ENCODE measurements around the gene FCHSD2. TPM values are rescaled to one million over a fixed set of nuclear protein-coding genes. Genes with fewer than 3 reads are reported as not detected.

Gene FCHSD2
- total and polyA plus RNA-seq, 4 donors = 7.6 to 18.7 (median 9.9) TPM

DNA sequence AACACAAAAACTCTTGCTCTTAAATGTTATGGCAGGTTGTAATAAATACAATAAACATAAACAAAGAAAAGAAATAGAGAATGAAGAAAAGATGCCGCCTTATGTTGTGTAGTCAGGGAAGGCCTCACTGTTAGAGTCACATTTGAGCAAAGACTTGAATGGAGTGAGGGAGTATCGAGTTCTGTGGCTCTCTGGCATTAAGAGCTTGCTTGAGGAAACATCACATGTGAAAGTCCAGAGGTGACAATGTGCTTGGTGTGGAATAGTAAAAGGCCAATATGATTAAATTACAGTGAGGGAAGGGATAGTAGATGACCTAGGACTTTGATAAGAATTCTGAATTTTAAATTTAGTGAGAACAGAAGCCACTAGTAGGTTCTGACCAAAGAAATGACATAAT, 188.5 kb downstream of the FCHSD2 start (continued):
- TF ChIP-seq, protein P1, sequence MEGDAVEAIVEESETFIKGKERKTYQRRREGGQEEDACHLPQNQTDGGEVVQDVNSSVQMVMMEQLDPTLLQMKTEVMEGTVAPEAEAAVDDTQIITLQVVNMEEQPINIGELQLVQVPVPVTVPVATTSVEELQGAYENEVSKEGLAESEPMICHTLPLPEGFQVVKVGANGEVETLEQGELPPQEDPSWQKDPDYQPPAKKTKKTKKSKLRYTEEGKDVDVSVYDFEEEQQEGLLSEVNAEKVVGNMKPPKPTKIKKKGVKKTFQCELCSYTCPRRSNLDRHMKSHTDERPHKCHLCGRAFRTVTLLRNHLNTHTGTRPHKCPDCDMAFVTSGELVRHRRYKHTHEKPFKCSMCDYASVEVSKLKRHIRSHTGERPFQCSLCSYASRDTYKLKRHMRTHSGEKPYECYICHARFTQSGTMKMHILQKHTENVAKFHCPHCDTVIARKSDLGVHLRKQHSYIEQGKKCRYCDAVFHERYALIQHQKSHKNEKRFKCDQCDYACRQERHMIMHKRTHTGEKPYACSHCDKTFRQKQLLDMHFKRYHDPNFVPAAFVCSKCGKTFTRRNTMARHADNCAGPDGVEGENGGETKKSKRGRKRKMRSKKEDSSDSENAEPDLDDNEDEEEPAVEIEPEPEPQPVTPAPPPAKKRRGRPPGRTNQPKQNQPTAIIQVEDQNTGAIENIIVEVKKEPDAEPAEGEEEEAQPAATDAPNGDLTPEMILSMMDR (IDR thresholded peaks at IDR 0.05; ENCODE audit: low read depth, low read length, missing input control) = no peak
- no peak for TF ChIP-seq HNF4A (conservative IDR thresholded peaks at IDR 0.05)
- TF ChIP-seq, protein P2, sequence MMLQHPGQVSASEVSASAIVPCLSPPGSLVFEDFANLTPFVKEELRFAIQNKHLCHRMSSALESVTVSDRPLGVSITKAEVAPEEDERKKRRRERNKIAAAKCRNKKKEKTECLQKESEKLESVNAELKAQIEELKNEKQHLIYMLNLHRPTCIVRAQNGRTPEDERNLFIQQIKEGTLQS (IDR thresholded peaks at IDR 0.05) = no peak

DNA sequence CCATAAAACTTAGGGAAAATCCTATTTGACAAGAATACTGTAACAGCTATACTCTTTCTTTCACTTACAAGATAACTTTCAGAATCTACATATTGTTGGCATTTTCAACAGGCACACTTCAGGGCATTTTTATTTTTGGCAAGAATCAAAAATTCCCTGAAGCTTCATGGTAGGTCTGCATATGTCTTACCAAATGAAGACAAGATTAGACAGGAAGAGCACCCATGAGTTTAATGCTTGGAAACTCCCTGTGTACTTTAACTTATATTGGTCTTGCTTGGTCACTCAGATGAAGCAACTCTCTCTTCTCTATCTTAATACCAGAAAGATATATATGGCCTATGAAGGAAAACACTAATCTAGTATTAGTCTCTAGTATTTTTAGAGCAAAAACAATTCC, 190.2 kb downstream of the FCHSD2 start:
- Histone ChIP-seq H3K9ac (ENCODE audit: low read depth in 1 of 2, low read length in 2 of 2) (no peak overlapping the region), H3K4me3 (ENCODE audit: low read depth in 1 of 3, low read length in 3 of 3) (no peak overlapping the region), H3K36me3 (ENCODE audit: control insufficient read depth in 4 of 4, insufficient read depth in 3 of 4, low read depth in 1 of 4, low read length in 3 of 4) (no peaks in the 10 kb centered on the region), H3K27me3 (ENCODE audit: control insufficient read depth in 4 of 4, insufficient read depth in 4 of 4, low read length in 3 of 4) (no peaks in the 10 kb centered on the region), H3K4me1 (ENCODE audit: control insufficient read depth in 4 of 4, insufficient read depth in 4 of 4, low read length in 3 of 4) (peaks cover 0 to 13% (median 4%) of the 10 kb centered on the region in 4 donors), H3K9me3 (ENCODE audit: control insufficient read depth in 4 of 4, low read length in 3 of 4) (no peaks in the 10 kb centered on the region), H3K27ac (ENCODE audit: low read depth in 1 of 2, low read length in 2 of 2) (peak overlapping the region in 1 of 2 donors; percentile 52)
- no peak for DNase-seq (ENCODE audit: low spot score)
- TF ChIP-seq RXRA (IDR thresholded peaks at IDR 0.05) (no peak), YY1 (IDR thresholded peaks at IDR 0.05) (no peak), TAF1 (conservative IDR thresholded peaks at IDR 0.05) (no peak), HNF4A (conservative IDR thresholded peaks at IDR 0.05) (no peak), RAD21 (IDR thresholded peaks at IDR 0.05) (no peak), GABPA (IDR thresholded peaks at IDR 0.05 in 1 of 2, conservative IDR thresholded peaks at IDR 0.05 in 1 of 2) (no peak), HNF4G (IDR thresholded peaks at IDR 0.05) (no peak), FOXA1 (IDR thresholded peaks at IDR 0.05) (no peak), NR2F2 (IDR thresholded peaks at IDR 0.05) (no peak), EGR1 (IDR thresholded peaks at IDR 0.05; ENCODE audit: low read depth in 2 of 2) (no peak), FOXA2 (IDR thresholded peaks at IDR 0.05) (no peak), SP1 (IDR thresholded peaks at IDR 0.05) (no peak), JUND (IDR thresholded peaks at IDR 0.05) (no peak)
- TF ChIP-seq, protein P2 (IDR thresholded peaks at IDR 0.05) = no peak
- TF ChIP-seq, protein P3, sequence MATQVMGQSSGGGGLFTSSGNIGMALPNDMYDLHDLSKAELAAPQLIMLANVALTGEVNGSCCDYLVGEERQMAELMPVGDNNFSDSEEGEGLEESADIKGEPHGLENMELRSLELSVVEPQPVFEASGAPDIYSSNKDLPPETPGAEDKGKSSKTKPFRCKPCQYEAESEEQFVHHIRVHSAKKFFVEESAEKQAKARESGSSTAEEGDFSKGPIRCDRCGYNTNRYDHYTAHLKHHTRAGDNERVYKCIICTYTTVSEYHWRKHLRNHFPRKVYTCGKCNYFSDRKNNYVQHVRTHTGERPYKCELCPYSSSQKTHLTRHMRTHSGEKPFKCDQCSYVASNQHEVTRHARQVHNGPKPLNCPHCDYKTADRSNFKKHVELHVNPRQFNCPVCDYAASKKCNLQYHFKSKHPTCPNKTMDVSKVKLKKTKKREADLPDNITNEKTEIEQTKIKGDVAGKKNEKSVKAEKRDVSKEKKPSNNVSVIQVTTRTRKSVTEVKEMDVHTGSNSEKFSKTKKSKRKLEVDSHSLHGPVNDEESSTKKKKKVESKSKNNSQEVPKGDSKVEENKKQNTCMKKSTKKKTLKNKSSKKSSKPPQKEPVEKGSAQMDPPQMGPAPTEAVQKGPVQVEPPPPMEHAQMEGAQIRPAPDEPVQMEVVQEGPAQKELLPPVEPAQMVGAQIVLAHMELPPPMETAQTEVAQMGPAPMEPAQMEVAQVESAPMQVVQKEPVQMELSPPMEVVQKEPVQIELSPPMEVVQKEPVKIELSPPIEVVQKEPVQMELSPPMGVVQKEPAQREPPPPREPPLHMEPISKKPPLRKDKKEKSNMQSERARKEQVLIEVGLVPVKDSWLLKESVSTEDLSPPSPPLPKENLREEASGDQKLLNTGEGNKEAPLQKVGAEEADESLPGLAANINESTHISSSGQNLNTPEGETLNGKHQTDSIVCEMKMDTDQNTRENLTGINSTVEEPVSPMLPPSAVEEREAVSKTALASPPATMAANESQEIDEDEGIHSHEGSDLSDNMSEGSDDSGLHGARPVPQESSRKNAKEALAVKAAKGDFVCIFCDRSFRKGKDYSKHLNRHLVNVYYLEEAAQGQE (IDR thresholded peaks at IDR 0.05) = no peak
- TF ChIP-seq, protein P4, sequence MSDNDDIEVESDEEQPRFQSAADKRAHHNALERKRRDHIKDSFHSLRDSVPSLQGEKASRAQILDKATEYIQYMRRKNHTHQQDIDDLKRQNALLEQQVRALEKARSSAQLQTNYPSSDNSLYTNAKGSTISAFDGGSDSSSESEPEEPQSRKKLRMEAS (IDR thresholded peaks at IDR 0.05) = no peak
- TF ChIP-seq, protein P5, sequence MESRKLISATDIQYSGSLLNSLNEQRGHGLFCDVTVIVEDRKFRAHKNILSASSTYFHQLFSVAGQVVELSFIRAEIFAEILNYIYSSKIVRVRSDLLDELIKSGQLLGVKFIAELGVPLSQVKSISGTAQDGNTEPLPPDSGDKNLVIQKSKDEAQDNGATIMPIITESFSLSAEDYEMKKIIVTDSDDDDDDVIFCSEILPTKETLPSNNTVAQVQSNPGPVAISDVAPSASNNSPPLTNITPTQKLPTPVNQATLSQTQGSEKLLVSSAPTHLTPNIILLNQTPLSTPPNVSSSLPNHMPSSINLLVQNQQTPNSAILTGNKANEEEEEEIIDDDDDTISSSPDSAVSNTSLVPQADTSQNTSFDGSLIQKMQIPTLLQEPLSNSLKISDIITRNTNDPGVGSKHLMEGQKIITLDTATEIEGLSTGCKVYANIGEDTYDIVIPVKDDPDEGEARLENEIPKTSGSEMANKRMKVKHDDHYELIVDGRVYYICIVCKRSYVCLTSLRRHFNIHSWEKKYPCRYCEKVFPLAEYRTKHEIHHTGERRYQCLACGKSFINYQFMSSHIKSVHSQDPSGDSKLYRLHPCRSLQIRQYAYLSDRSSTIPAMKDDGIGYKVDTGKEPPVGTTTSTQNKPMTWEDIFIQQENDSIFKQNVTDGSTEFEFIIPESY (IDR thresholded peaks at IDR 0.05) = no peak
- TF ChIP-seq, protein P1 (IDR thresholded peaks at IDR 0.05; ENCODE audit: low read depth, low read length, missing input control) = no peak

Data from liver (tissue), 9 donors.